Ectodermal cell (in vitro differentiated cells): Measurements from ENCODE around the gene SELENOM.
"Not testable (repeated sequence)": the region's sequence is repeated elsewhere in the genome, so short reads cannot be mapped to it uniquely, and the experiment has no call there.

ENCODE experiments used
- H3K27ac ChIP-seq: 2 replicates; pipeline ENCODE4 v1.7.0; 2013; ENCODE audit warnings: mild to moderate bottlenecking, low read depth, low read length; ENCODE audit not compliant: insufficient read depth, poor library complexity, severe bottlenecking
- H3K27me3 ChIP-seq: 2 replicates; pipeline ENCODE4 v1.7.0; 2013; ENCODE audit warnings: mild to moderate bottlenecking, low read length; ENCODE audit not compliant: insufficient read depth, control insufficient read depth, poor library complexity, severe bottlenecking
- H3K36me3 ChIP-seq: one replicate; pipeline ENCODE4 v1.7.0; 2013; ENCODE audit warnings: low read length; ENCODE audit not compliant: control insufficient read depth, insufficient read depth
- H3K4me1 ChIP-seq: one replicate; pipeline ENCODE4 v1.7.0; 2013; ENCODE audit warnings: low read length; ENCODE audit not compliant: control insufficient read depth, insufficient read depth
- H3K4me3 ChIP-seq: 2 replicates; pipeline ENCODE4 v1.7.0; 2013; ENCODE audit warnings: low read depth, low read length, control low read depth; ENCODE audit not compliant: insufficient read depth
- H3K9me3 ChIP-seq: 2 replicates; pipeline ENCODE4 v1.7.0; 2013; ENCODE audit warnings: mild to moderate bottlenecking, low read length, moderate library complexity; ENCODE audit not compliant: control insufficient read depth
- WGBS, 2 experiments: methylation state at CpG; one replicate each; pipeline ENCODE4 v1.1.7; 2013; ENCODE audit warnings: missing lambda C conversion rate in 2 of 2; 5-methylcytosine and 5-hydroxymethylcytosine counted together

Gene SELENOM

DNA sequence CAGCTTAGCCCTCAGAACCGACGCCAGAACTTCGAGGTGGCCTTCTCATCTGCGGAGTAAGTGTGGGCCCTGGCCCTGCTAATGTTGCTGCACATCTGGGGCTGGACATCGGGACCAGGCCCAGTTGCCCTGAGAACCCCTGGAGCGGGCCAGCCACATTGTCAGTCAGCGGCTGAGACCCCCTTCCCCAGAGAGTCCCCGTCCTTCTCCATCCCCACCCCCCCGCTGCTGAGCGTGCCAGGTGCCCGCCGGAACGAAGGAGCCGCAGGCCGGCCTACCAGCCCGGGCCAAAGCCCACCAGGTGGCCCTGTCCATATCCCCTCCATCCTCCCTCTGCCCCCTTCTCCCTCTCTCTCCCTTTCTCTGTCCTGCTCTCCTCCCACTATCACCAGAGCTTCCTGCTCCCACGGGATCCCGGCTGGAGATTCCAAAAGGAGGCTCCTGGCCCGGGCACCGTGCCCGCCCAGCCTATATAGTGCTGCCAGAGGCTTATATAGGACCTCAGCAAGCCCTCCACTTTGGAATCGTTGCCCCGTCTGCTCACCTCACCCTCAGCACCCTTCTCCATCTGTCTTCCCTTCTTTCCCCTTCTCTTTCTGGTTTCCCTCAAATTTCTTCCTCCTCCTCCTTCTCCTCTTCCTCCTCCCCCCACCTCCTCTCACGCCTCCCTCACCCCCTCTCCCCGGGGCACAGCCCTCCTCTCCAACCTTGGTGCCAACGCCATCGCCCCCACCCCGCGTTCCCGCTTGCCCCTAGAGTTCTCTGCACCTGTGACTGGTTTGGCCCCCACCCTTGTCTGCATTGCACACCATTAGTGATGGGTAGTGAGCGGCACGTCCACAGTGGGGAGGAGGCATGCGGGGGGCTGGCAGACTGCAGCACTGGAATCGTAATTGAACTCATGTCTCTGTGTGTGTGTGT is 7.3 kb downstream of the SELENOM start:
- Histone ChIP-seq H3K9me3 (no peaks in the 10 kb centered on the region), H3K27ac (no peak overlapping the region), H3K4me1 (no peaks in the 10 kb centered on the region), H3K27me3 (peaks cover 1% of the 10 kb centered on the region), H3K4me3 (no peak overlapping the region), H3K36me3 (no peaks in the 10 kb centered on the region)
- 94% methylated on average over 33 to 34 of the region's 34 CpGs for WGBS, 2 experiments

- Histone ChIP-seq H3K9me3 (no peaks in the 10 kb centered on the region), H3K36me3 (no peaks in the 10 kb centered on the region), H3K27me3 (no peaks in the 10 kb centered on the region), H3K4me1 (no peaks in the 10 kb centered on the region), H3K4me3 (no peak overlapping the region), H3K27ac (no peak overlapping the region)
- 90 to 94% methylated on average over 6 of the region's 6 CpGs for WGBS, 2 experiments
Observed at GRCh38 chr22:31099386-31099785, 8.0 kb downstream of the SELENOM start.

DNA sequence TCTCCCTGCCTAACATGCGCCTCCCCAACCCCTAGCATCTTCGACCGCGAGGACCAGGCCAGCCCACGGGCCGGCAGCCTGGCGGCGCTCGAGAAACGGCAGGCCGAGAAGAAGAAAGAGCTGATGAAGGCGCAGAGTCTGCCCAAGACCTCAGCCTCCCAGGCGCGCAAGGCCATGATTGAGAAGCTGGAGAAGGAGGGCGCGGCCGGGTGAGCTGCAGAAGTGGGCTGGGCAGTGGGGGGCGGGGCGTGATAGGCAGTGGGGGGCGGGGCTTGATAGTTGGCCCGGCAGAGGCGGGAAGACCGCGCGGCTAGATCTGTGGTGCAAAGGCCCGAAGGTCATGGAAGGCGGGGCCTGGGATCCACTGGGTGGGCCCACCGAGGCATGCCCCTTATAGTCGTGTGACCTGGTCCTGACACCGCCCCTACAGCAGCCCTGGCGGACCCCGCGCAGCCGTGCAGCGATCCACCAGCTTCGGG is 8.7 kb downstream of the SELENOM start:
- no peaks in the 10 kb centered on the region for H3K36me3 ChIP-seq
- H3K4me1 ChIP-seq = no peaks in the 10 kb centered on the region
- H3K4me3 ChIP-seq = no peak overlapping the region
- no peaks in the 10 kb centered on the region for H3K9me3 ChIP-seq
- no peak overlapping the region for H3K27ac ChIP-seq
- 76 to 83% methylated on average over 36 of the region's 36 CpGs for WGBS, 2 experiments
- no peaks in the 10 kb centered on the region for H3K27me3 ChIP-seq

- 90% methylated on average over 10 of the region's 10 CpGs for WGBS, 2 experiments
- Histone ChIP-seq H3K27ac (no peak overlapping the region), H3K4me3 (no peak overlapping the region)
Observed at GRCh38 chr22:31097941-31098631, 9.3 kb downstream of the SELENOM start.

DNA sequence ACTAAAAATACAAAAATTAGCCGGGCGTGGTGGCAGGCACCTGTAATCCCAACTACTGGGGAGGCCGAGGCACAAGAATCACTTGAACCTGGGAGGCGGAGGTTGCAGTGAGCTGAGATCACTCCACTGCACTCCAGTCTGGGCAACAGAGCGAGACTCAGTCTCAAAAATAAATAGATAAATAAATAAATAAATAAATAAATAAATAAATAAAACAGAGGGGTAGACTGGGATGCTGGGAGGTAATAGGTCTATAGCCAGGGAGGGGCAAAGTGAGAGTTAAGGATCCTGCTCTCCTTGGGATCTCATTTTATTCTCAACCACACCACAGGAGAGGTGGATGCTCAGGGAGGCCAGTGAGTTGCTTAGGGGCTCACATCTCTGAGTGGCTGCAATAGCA is 9.8 kb downstream of the SELENOM start:
- H3K27me3 ChIP-seq, H3K4me3 ChIP-seq, H3K36me3 ChIP-seq, H3K4me1 ChIP-seq, H3K27ac ChIP-seq, H3K9me3 ChIP-seq: not testable (repeated sequence)
- WGBS, 2 experiments = 93 to 100% methylated on average over 4 of the region's 5 CpGs

More at GRCh38 chr22:31097941-31098631, 9.3 kb downstream of the SELENOM start:
- H3K4me1 ChIP-seq = no peaks in the 10 kb centered on the region
- H3K27me3 ChIP-seq = no peaks in the 10 kb centered on the region
- no peaks in the 10 kb centered on the region for H3K9me3 ChIP-seq
- no peaks in the 10 kb centered on the region for H3K36me3 ChIP-seq

DNA sequence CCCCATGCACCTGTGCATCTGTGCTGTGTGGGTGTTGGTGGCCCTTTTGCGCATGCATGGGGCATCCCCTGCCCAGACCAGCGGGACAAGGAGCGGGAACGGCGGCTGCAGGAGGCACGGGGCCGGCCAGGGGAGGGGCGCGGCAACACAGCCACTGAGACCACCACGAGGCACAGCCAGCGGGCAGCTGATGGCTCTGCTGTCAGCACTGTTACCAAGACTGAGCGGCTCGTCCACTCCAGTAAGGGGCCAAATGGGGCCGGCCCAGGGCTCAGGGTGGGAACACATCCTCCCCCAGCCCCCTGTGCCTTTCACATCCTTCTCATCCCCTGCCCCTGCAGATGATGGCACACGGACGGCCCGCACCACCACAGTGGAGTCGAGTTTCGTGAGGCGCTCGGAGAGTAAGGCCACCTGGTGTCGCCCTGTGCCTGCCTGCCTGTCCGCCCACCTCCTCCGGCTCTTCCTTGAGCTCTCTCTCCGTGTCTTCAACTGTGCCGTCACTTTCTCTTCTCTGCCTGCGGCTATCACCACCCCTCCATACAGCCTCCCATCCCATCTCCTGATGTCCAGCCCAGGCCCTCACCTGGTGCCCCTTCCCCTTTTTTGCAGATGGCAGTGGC is 10.6 kb downstream of the SELENOM start:
- Histone ChIP-seq H3K27ac (no peak overlapping the region), H3K27me3 (no peaks in the 10 kb centered on the region), H3K9me3 (no peaks in the 10 kb centered on the region), H3K4me1 (no peaks in the 10 kb centered on the region), H3K4me3 (no peak overlapping the region), H3K36me3 (no peaks in the 10 kb centered on the region)
- 80 to 84% methylated on average over 27 of the region's 27 CpGs for WGBS, 2 experiments

DNA sequence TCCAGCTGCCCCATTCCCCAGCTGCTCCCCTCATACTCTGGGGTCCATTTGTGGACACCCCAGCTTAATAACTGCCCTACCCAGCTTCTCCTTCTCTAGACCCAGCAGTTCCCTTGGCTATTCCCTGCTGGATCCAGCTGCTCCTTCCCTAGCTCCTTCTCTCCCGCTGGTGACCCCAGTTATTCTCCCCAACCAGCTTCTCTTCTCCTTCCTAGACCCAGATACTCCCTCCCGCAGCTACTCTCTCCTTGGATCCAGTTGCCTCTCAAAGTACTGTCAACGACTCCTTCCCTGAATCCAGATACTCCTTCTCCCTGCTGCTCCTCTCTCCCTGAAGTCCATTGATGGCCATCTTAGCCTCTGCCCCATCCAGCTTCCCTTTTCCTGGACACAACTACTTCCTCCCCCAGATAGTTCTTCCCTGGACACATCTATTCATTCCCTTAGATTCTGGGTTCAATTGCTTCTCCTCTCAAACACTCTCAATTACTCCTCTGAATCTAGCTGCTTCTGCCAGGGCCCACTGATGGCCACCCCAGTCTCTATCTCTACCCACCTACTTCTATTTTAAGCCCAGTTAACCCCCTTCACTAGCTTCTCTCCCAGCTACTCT is 11.6 kb downstream of the SELENOM start:
- H3K27me3 ChIP-seq = no peaks in the 10 kb centered on the region
- no peak overlapping the region for H3K27ac ChIP-seq
- no peaks in the 10 kb centered on the region for H3K9me3 ChIP-seq
- H3K4me3 ChIP-seq = no peak overlapping the region
- WGBS, 2 experiments = 93% methylated on average over 3 of the region's 3 CpGs
- no peaks in the 10 kb centered on the region for H3K4me1 ChIP-seq
- H3K36me3 ChIP-seq = no peaks in the 10 kb centered on the region

DNA sequence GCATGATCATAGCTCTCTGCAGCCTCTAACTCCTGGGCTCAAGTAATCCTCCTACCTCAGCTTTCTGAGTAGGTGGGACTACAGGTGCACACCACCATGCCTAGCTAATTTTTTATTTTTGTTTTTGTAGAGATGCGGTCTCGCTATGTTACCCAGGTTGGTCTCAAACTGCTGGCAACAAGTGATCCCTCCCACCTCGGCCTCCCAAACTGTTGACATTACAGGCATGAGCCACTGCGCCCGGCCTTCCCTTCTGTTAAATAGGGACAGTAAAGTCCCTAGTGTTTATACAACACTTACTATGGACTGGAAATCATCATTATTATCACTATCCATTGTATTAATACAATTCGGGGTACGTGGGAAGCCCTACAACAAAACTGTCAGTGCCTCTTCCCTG is 12.6 kb downstream of the SELENOM start:
- Histone ChIP-seq H3K27me3 (no peaks in the 10 kb centered on the region), H3K9me3 (no peaks in the 10 kb centered on the region), H3K27ac (no peak overlapping the region), H3K4me1 (no peaks in the 10 kb centered on the region), H3K36me3 (no peaks in the 10 kb centered on the region), H3K4me3 (no peak overlapping the region)
- 89 to 96% methylated on average over 7 of the region's 7 CpGs for WGBS, 2 experiments

GRCh38 chr22:31094021-31094551 is 13.3 kb downstream of the SELENOM start:
- Histone ChIP-seq H3K27ac (no peak overlapping the region), H3K36me3 (no peaks in the 10 kb centered on the region), H3K27me3 (no peaks in the 10 kb centered on the region), H3K4me1 (no peaks in the 10 kb centered on the region), H3K4me3 (no peak overlapping the region), H3K9me3 (no peaks in the 10 kb centered on the region)
- WGBS, 2 experiments = 88 to 94% methylated on average over 5 of the region's 5 CpGs
